Neural cell (in vitro differentiated cells): ENCODE measurements around the gene ANXA6.

Experiments used
- EZH2 ChIP-seq: fragments of 200-600, 300-800 bp; shearing (Covaris generic), sonication (generic); IDR thresholded peaks from 2 replicates; pipeline ENCODE4 v1.6.1; 2014; ENCODE audit warnings: antibody characterized with exemption, low read length, borderline replicate concordance, mild to moderate bottlenecking; ENCODE audit not compliant: insufficient read depth, poor library complexity, severe bottlenecking
- MXI1 ChIP-seq: fragments of 450-650 bp; conservative IDR thresholded peaks from 2 replicates; pipeline ENCODE4 v1.6.1; 2014; ENCODE audit warnings: antibody characterized with exemption, mild to moderate bottlenecking; ENCODE audit not compliant: poor library complexity, severe bottlenecking
- POLR2AphosphoS5 ChIP-seq: IDR thresholded peaks from 2 replicates; pipeline ENCODE4 v1.6.1; 2012
- RAD21 ChIP-seq: fragments of 450-650 bp; conservative IDR thresholded peaks from 2 replicates; pipeline ENCODE4 v1.6.1; 2014; ENCODE audit warnings: antibody characterized with exemption, mild to moderate bottlenecking, moderate library complexity
- SMC3 ChIP-seq: fragments of 450-650 bp; conservative IDR thresholded peaks from 2 replicates; pipeline ENCODE4 v1.6.1; 2014; ENCODE audit warnings: antibody characterized with exemption, mild to moderate bottlenecking, moderate library complexity; ENCODE audit not compliant: poor library complexity
- TAF1 ChIP-seq: IDR thresholded peaks from 2 replicates; pipeline ENCODE4 v1.6.1; 2012; ENCODE audit warnings: low read depth
- TF ChIP-seq, protein P1 (sequence below): fragments of 450-650 bp; IDR thresholded peaks from 2 replicates; pipeline ENCODE4 v1.5.1; 2014; ENCODE audit warnings: antibody characterized with exemption, mild to moderate bottlenecking, moderate library complexity; ENCODE audit not compliant: poor library complexity, severe bottlenecking
- TF ChIP-seq, protein P2 (sequence below): IDR thresholded peaks from 2 replicates; pipeline ENCODE4 v1.6.1; 2012; ENCODE audit warnings: borderline replicate concordance

DNA sequence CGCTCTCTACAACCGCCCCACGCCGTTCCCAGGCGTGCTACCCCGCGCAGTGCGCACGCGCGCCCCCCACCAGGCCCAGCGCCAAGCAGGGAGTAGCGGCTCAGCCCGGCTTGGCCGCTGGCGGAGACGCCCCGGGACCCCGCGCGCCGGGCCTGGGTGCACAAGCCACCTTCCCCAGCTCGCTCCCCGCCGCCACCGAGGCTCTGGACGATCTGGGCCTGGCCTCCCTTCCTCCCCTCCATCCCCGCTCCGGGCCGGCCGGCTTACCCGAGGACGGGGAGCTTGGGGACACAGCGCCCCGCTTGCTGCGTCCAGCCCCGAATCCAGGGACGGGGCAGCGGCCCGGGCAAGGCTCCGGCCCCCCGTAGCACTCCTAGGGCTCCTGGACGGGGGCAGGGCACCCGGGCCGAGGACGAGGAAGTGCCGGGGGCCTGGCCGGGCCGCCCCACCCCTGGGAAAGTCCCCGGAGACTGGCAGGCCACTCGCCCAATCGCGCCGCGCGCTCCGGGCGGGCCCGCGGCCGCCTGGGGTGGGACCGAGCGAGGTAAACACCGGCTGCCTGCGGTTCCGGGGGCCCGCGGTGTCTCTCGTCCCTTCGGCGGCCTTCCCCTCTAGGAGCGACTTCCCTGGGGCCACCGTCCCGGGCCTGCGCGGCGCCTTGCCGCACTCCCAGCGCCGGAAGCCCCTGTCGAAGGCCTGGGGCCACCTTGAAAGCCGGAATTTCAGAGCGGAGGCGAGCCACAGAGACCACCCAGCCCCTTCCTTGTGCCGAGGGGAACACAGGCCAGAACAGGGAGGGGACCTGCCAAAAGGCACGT is 76.8 kb downstream of the ANXA6 start, which contains the start of gene TNIP1:
- TF ChIP-seq MXI1: peak; percentile 35
- TF ChIP-seq, protein P1, sequence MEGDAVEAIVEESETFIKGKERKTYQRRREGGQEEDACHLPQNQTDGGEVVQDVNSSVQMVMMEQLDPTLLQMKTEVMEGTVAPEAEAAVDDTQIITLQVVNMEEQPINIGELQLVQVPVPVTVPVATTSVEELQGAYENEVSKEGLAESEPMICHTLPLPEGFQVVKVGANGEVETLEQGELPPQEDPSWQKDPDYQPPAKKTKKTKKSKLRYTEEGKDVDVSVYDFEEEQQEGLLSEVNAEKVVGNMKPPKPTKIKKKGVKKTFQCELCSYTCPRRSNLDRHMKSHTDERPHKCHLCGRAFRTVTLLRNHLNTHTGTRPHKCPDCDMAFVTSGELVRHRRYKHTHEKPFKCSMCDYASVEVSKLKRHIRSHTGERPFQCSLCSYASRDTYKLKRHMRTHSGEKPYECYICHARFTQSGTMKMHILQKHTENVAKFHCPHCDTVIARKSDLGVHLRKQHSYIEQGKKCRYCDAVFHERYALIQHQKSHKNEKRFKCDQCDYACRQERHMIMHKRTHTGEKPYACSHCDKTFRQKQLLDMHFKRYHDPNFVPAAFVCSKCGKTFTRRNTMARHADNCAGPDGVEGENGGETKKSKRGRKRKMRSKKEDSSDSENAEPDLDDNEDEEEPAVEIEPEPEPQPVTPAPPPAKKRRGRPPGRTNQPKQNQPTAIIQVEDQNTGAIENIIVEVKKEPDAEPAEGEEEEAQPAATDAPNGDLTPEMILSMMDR: no peak
- no peak for TF ChIP-seq SMC3
- TF ChIP-seq TAF1: no peak
- TF ChIP-seq EZH2: no peak
- TF ChIP-seq, protein P2, sequence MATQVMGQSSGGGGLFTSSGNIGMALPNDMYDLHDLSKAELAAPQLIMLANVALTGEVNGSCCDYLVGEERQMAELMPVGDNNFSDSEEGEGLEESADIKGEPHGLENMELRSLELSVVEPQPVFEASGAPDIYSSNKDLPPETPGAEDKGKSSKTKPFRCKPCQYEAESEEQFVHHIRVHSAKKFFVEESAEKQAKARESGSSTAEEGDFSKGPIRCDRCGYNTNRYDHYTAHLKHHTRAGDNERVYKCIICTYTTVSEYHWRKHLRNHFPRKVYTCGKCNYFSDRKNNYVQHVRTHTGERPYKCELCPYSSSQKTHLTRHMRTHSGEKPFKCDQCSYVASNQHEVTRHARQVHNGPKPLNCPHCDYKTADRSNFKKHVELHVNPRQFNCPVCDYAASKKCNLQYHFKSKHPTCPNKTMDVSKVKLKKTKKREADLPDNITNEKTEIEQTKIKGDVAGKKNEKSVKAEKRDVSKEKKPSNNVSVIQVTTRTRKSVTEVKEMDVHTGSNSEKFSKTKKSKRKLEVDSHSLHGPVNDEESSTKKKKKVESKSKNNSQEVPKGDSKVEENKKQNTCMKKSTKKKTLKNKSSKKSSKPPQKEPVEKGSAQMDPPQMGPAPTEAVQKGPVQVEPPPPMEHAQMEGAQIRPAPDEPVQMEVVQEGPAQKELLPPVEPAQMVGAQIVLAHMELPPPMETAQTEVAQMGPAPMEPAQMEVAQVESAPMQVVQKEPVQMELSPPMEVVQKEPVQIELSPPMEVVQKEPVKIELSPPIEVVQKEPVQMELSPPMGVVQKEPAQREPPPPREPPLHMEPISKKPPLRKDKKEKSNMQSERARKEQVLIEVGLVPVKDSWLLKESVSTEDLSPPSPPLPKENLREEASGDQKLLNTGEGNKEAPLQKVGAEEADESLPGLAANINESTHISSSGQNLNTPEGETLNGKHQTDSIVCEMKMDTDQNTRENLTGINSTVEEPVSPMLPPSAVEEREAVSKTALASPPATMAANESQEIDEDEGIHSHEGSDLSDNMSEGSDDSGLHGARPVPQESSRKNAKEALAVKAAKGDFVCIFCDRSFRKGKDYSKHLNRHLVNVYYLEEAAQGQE: peak; percentile 36
- TF ChIP-seq RAD21: no peak
- peak; percentile 61 for TF ChIP-seq POLR2AphosphoS5
